OCI-LY7 (cell line): Measurements from ENCODE around the gene KCNQ5. TPM values are rescaled to one million over a fixed set of nuclear protein-coding genes. Genes with fewer than 3 reads are reported as not detected.

Experiments
- BruUV-seq: library from RNA; stranded (reverse); fragments of 400-500 nt; replicated peaks from 2 replicates; lab custom pipeline; 2021; lab: Mats Ljungman, UMichigan
- CTCF ChIA-PET: fragments of 300-600 bp; sonication (Branson Sonifier 250); formaldehyde crosslinking; loops from one replicate; lab custom pipeline; 2022; ENCODE audit warnings: antibody characterized with exemption; ENCODE audit not compliant: unreplicated experiment; lab: Charles Lee
- POLR2A ChIA-PET: fragments of 300-600 bp; sonication (Branson Sonifier 250); formaldehyde crosslinking; loops from one replicate; lab custom pipeline; 2022; ENCODE audit warnings: antibody characterized with exemption; lab: Charles Lee
- DNase-seq: peaks from one replicate; pipeline ENCODE4 v3.0.0-alpha.2; 2015; ENCODE audit warnings: low spot score
- H2AFZ ChIP-seq: fragments of 200-600 bp; sonication (generic), shearing (Covaris generic); 2 replicates; pipeline ENCODE4 v1.6.1; 2014; ENCODE audit warnings: mild to moderate bottlenecking, antibody characterized with exemption, low read length, moderate library complexity
- H3K27ac ChIP-seq: fragments of 200-600 bp; sonication (generic); 2 replicates; pipeline ENCODE4 v1.5.1; 2014; ENCODE audit warnings: mixed run types, low read depth, mild to moderate bottlenecking, moderate library complexity, low read length, inconsistent platforms; ENCODE audit not compliant: poor library complexity, severe bottlenecking
- H3K36me3 ChIP-seq: fragments of 200-600 bp; sonication (generic); 2 replicates; pipeline ENCODE4 v1.6.1; 2014; ENCODE audit warnings: mild to moderate bottlenecking, antibody characterized with exemption, low read length, moderate library complexity, mixed read lengths; ENCODE audit not compliant: insufficient read depth
- H3K4me1 ChIP-seq: fragments of 200-600 bp; sonication (generic); 2 replicates; pipeline ENCODE4 v1.5.1; 2014; ENCODE audit warnings: mild to moderate bottlenecking, low read length; ENCODE audit not compliant: insufficient read depth, poor library complexity, severe bottlenecking
- H3K4me2 ChIP-seq: fragments of 200-600 bp; sonication (generic); 2 replicates; pipeline ENCODE4 v1.6.1; 2014; ENCODE audit warnings: mild to moderate bottlenecking, low read length
- H3K4me3 ChIP-seq: fragments of 200-600 bp; sonication (generic); 2 replicates; pipeline ENCODE4 v1.5.1; 2014; ENCODE audit warnings: mild to moderate bottlenecking, low read depth, low read length; ENCODE audit not compliant: poor library complexity, severe bottlenecking
- H3K79me2 ChIP-seq: fragments of 200-600 bp; sonication (generic); 2 replicates; pipeline ENCODE4 v1.6.1; 2016; ENCODE audit warnings: low read depth, mild to moderate bottlenecking, low read length, moderate library complexity, mixed read lengths; ENCODE audit not compliant: insufficient read depth
- H3K9me2 ChIP-seq: fragments of 200-600 bp; sonication (generic); 2 replicates; pipeline ENCODE4 v1.6.1; 2016; ENCODE audit warnings: mild to moderate bottlenecking, low read length, mixed read lengths; ENCODE audit not compliant: insufficient read depth
- H3K9me3 ChIP-seq: fragments of 200-600 bp; sonication (generic); 2 replicates; pipeline ENCODE4 v1.6.1; 2014; ENCODE audit warnings: mild to moderate bottlenecking, mixed run types, low read length, mixed read lengths
- H4K20me1 ChIP-seq: fragments of 200-600 bp; sonication (generic); 2 replicates; pipeline ENCODE4 v1.6.1; 2014; ENCODE audit warnings: mild to moderate bottlenecking, antibody characterized with exemption, low read length, moderate library complexity, mixed read lengths; ENCODE audit not compliant: insufficient read depth
- EZH2phosphoT487 ChIP-seq: fragments of 200-600 bp; sonication (generic); IDR thresholded peaks from 2 replicates; pipeline ENCODE4 v1.6.1; 2018; ENCODE audit warnings: low read depth, borderline replicate concordance, mild to moderate bottlenecking, mixed run types, antibody characterized with exemption, low read length, moderate library complexity, mixed read lengths
- intact Hi-C: fragments of 100-400 bp; cut with micrococcal nuclease; formaldehyde crosslinking; loops from one replicate; pipeline ENCODE4 v1.10.0; 2022; ENCODE audit not compliant: unreplicated experiment
- total RNA-seq, 2 experiments: library from RNA; depleted of rRNA in 1 of 2; stranded (reverse); fragments of >200 nt in 1 of 2; shearing (Covaris generic) in 1 of 2; gene quantifications; 2 replicates each; pipeline ENCODE4 v1.2.3, GENCODE V29; 2014 to 2022
- TF ChIP-seq, protein P1 (sequence below): fragments of 200-600 bp; sonication (generic); conservative IDR thresholded peaks from 2 replicates; pipeline ENCODE4 v1.5.1; 2014; ENCODE audit warnings: mild to moderate bottlenecking, antibody characterized with exemption, low read length, moderate library complexity, mixed read lengths

KCNQ5 gene
- total RNA-seq, 2 experiments from 2014 or later: 26.1 to 29.7 TPM

DNA sequence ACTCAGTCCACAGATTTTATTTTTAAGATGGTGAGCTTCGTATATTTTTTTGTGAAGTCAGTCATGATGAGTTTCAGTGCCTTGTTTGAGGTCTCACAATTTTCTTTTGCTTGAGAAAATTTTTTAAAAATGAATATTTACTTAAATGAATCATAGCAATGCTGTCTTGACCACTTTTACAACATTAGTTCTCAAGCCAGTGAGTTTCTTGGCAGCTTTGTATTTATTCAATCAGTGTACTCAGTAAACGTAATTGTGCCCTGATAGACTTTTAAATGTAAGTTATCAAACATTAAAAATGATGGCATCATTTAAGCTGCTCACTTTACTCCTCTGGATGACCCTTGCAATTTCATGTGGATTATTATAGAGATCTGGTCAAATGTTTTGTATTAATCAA is 342.1 kb downstream of the KCNQ5 start:
- Histone ChIP-seq H3K27ac (no peak overlapping the region), H3K4me3 (no peak overlapping the region), H3K9me2 (no peaks in the 10 kb centered on the region), H3K4me2 (no peak overlapping the region), H3K36me3 (no peaks in the 10 kb centered on the region), H4K20me1 (no peaks in the 10 kb centered on the region), H2AFZ (no peak overlapping the region), H3K4me1 (no peaks in the 10 kb centered on the region), H3K79me2 (no peaks in the 10 kb centered on the region), H3K9me3 (no peaks in the 10 kb centered on the region)
- intact Hi-C loops: no loop called here
- TF ChIP-seq, protein P1, sequence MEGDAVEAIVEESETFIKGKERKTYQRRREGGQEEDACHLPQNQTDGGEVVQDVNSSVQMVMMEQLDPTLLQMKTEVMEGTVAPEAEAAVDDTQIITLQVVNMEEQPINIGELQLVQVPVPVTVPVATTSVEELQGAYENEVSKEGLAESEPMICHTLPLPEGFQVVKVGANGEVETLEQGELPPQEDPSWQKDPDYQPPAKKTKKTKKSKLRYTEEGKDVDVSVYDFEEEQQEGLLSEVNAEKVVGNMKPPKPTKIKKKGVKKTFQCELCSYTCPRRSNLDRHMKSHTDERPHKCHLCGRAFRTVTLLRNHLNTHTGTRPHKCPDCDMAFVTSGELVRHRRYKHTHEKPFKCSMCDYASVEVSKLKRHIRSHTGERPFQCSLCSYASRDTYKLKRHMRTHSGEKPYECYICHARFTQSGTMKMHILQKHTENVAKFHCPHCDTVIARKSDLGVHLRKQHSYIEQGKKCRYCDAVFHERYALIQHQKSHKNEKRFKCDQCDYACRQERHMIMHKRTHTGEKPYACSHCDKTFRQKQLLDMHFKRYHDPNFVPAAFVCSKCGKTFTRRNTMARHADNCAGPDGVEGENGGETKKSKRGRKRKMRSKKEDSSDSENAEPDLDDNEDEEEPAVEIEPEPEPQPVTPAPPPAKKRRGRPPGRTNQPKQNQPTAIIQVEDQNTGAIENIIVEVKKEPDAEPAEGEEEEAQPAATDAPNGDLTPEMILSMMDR: no peak
- TF ChIP-seq EZH2phosphoT487: no peak
- no peak for DNase-seq
- ChIA-PET CTCF (no interaction called here), POLR2A (no interaction called here)
- no TSS peak for BruUV-seq

DNA sequence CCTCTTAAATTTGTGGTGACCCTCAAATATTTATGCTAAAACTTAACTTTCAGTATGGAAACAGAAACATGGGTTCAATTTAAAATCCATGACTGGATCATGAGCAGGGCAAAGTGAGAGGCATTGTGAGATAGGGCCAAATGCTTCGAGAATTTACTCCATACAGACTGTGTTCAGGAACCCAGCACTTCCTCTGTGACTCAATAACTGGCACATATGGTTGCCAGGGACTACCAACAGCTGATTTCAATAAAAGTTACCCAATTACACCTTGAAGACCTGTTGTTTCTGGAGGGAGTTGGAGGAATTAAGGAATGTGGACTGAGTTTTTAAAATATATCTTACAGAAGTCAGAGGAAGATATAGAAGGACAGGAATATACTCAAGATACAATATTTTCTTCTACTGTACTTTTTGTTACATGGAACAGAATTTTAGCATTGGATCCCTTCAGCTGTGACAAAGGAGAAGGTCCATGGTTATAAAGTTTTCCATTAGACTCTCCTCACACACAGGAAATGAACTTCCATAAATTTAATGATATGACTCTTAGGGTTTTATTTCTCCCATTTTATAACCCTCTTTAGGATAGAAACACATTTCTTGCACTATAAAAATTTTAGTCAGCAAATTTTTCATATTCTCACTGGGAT is 344.9 kb downstream of the KCNQ5 start:
- Histone ChIP-seq H3K36me3 (no peaks in the 10 kb centered on the region), H2AFZ (no peak overlapping the region), H3K79me2 (no peaks in the 10 kb centered on the region), H3K4me2 (no peak overlapping the region), H4K20me1 (no peaks in the 10 kb centered on the region), H3K4me3 (no peak overlapping the region), H3K4me1 (no peaks in the 10 kb centered on the region), H3K9me3 (no peaks in the 10 kb centered on the region), H3K9me2 (no peaks in the 10 kb centered on the region), H3K27ac (no peak overlapping the region)
- intact Hi-C loops: no loop called here
- DNase-seq: no peak
- no peak for TF ChIP-seq EZH2phosphoT487
- TF ChIP-seq, protein P1: no peak
- no TSS peak for BruUV-seq
- ChIA-PET CTCF (no interaction called here), POLR2A (no interaction called here)

DNA sequence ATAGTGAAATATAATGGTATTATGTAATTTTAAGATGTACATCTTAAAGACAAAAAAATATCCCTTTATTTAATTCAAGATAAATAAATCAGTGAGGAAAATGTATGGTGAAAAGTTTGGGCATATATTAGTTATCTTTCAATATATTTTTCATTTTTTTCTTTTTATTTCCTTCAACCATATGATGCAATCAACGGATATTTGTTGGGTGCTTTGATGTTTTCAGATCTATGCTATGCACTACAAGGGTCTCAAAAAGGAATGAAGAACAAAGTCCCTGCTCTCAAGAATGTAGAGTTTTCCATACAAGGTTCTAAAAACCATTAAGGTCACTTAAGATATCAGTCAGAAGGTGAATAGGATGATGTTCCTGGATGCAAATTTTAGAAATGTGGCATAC is 345.5 kb downstream of the KCNQ5 start:
- Histone ChIP-seq H3K9me3 (no peaks in the 10 kb centered on the region), H3K4me2 (no peak overlapping the region), H2AFZ (no peak overlapping the region), H3K9me2 (no peaks in the 10 kb centered on the region), H3K36me3 (no peaks in the 10 kb centered on the region), H3K4me3 (no peak overlapping the region), H3K4me1 (no peaks in the 10 kb centered on the region), H4K20me1 (no peaks in the 10 kb centered on the region), H3K79me2 (no peaks in the 10 kb centered on the region), H3K27ac (no peak overlapping the region)
- no TSS peak for BruUV-seq
- no peak for DNase-seq
- ChIA-PET CTCF (no interaction called here), POLR2A (no interaction called here)
- TF ChIP-seq EZH2phosphoT487: no peak
- TF ChIP-seq, protein P1: no peak
- intact Hi-C loops: no loop called here
